Chondrocyte (in vitro differentiated cells): ENCODE results near the gene COL15A1. TPM values are rescaled to one million over a fixed set of nuclear protein-coding genes. Genes with fewer than 3 reads are reported as not detected.

Experiments used
- DNase-seq: peaks from one replicate; pipeline ENCODE4 v3.0.0; 2021; ENCODE audit warnings: mixed read lengths, low spot score
- H3K27ac Mint-ChIP-seq: one replicate; pipeline ENCODE4 v1.8.0; 2021; ENCODE audit warnings: mild to moderate bottlenecking, moderate library complexity, mixed read lengths; ENCODE audit not compliant: unreplicated experiment
- H3K27me3 Mint-ChIP-seq: 2 replicates; pipeline ENCODE4 v1.8.0; 2021; ENCODE audit warnings: low read depth, mixed read lengths
- H3K36me3 Mint-ChIP-seq: 2 replicates; pipeline ENCODE4 v1.8.0; 2021; ENCODE audit warnings: low read depth, mixed read lengths
- H3K4me1 Mint-ChIP-seq: 2 replicates; pipeline ENCODE4 v1.8.0; 2021; ENCODE audit warnings: low read depth, mild to moderate bottlenecking, mixed read lengths
- H3K4me3 Mint-ChIP-seq: one replicate; pipeline ENCODE4 v1.8.0; 2021; ENCODE audit warnings: mild to moderate bottlenecking, moderate library complexity, mixed read lengths; ENCODE audit not compliant: unreplicated experiment
- H3K9me3 Mint-ChIP-seq: 2 replicates; pipeline ENCODE4 v1.8.0; 2021; ENCODE audit warnings: low read depth, mixed read lengths
- CTCF ChIP-seq: fragments of 200-600 bp; sonication (generic); IDR thresholded peaks from 2 replicates; pipeline ENCODE4 v1.5.0; 2021; ENCODE audit warnings: antibody characterized with exemption, mild to moderate bottlenecking, moderate library complexity
- total RNA-seq: library from RNA; stranded (reverse); gene quantifications from 3 replicates; pipeline ENCODE4 v1.2.1, GENCODE V29; 2021

The COL15A1 gene
- total RNA-seq, 1 donor from 2014 or later, result 5.4 TPM

- no peak for TF ChIP-seq CTCF
- Mint-ChIP-seq H3K27ac (no peak overlapping the region), H3K9me3 (no peaks in the 10 kb centered on the region), H3K4me1 (peaks cover 8% of the 10 kb centered on the region), H3K36me3 (no peaks in the 10 kb centered on the region), H3K27me3 (peaks cover 1% of the 10 kb centered on the region), H3K4me3 (no peak overlapping the region)
- DNase-seq, result no peak
Measured at GRCh38 chr9:98915599-98915998, 28.1 kb upstream of the COL15A1 start.

GRCh38 chr9:98916660-98917059 is 27.0 kb upstream of the COL15A1 start:
- Mint-ChIP-seq H3K4me3 (no peak overlapping the region), H3K27ac (no peak overlapping the region), H3K9me3 (no peaks in the 10 kb centered on the region), H3K4me1 (peaks cover 3% of the 10 kb centered on the region), H3K36me3 (no peaks in the 10 kb centered on the region), H3K27me3 (peaks cover 3% of the 10 kb centered on the region)
- TF ChIP-seq CTCF, result no peak
- DNase-seq, result no peak

- no peak overlapping the region for H3K27ac Mint-ChIP-seq
- DNase-seq, result no peak
- H3K9me3 Mint-ChIP-seq, result no peaks in the 10 kb centered on the region
- H3K4me3 Mint-ChIP-seq, result no peak overlapping the region
- peaks cover 7% of the 10 kb centered on the region for H3K4me1 Mint-ChIP-seq
- peaks cover 3% of the 10 kb centered on the region for H3K27me3 Mint-ChIP-seq
- no peak for TF ChIP-seq CTCF
- no peaks in the 10 kb centered on the region for H3K36me3 Mint-ChIP-seq
Measured at GRCh38 chr9:98917746-98918487, 25.8 kb upstream of the COL15A1 start.

GRCh38 chr9:98921732-98922131 is 22.0 kb upstream of the COL15A1 start:
- H3K27me3 Mint-ChIP-seq, result peaks cover 3% of the 10 kb centered on the region
- no peaks in the 10 kb centered on the region for H3K36me3 Mint-ChIP-seq
- DNase-seq, result no peak
- H3K27ac Mint-ChIP-seq, result no peak overlapping the region
- H3K4me3 Mint-ChIP-seq, result no peak overlapping the region
- TF ChIP-seq CTCF, result no peak
- H3K4me1 Mint-ChIP-seq, result peaks cover 30% of the 10 kb centered on the region
- H3K9me3 Mint-ChIP-seq, result no peaks in the 10 kb centered on the region

GRCh38 chr9:98922721-98923435 is 20.8 kb upstream of the COL15A1 start:
- Mint-ChIP-seq H3K27ac (peak overlapping the region; percentile 49), H3K4me1 (peaks cover 30% of the 10 kb centered on the region), H3K9me3 (no peaks in the 10 kb centered on the region), H3K27me3 (peaks cover 5% of the 10 kb centered on the region), H3K4me3 (no peak overlapping the region), H3K36me3 (no peaks in the 10 kb centered on the region)
- no peak for DNase-seq
- TF ChIP-seq CTCF, result no peak
